Measurements from ENCODE around the gene GPR42.
"Not testable (repeated sequence)": the region's sequence is repeated elsewhere in the genome, so short reads cannot be mapped to it uniquely, and the experiment has no call there.

GPR42 gene

DNA sequence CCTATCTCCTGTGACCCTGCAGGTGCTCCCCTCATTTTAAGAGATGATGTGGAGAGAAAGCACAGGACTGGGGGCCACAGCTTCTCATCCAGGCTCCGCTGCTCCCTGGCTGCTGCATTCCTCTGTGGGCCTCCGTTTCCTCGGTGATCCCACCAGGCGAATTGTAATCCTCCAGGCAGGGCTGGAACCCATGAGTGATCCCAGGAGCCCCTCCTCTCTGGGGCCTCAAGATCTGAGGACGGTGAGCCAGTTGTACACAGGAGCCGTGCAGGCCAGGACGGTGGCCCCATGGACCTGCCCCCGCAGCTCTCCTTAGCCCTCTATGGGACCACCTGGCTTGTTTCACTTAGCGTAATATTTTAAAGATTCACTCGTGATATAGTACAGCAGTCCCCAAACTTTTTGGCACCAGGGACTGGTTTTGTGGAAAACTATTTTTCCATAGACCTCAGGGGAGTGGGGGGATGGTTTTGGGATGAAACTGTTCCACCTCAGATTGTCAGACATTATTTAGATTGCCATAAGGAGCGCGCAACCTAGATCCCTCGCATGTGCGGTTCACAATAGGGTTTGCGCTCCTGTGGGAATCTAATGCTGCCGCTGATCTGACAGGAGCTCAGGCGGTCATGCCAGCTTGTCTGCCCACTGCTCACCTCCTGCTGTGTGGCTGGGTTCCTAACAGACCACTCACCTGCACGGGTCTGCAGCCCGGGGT, 7.0 kb upstream of the GPR42 start:
- no peak for DNase-seq

DNA sequence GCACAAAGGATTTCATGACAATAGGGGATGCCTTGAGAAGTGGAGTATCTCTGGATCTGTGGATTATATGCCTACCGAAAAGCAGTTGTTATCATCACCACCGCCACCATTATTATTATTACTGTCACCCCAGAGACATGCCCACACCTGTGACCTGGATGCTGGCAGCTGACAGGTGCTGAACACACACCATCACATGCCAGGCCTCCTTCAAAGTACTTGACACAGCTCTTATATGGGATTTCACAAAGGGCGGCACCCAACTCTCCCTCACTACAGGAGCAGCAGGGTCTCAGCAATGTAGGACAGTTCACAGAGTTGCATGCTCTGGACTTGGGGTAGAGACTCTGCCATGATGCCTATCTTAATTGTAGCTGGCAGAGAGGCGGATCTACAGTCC, 5.6 kb upstream of the GPR42 start:
- no peak for DNase-seq

- DNase-seq, result no peak
Observed at GRCh38 chr19:35368378-35368777, 2.5 kb upstream of the GPR42 start.

GRCh38 chr19:35369522-35369921, 1.3 kb upstream of the GPR42 start:
- DNase-seq, result no peak

- no peak for DNase-seq
Observed at GRCh38 chr19:35373492-35373891, 2.6 kb downstream of the GPR42 start.

DNA sequence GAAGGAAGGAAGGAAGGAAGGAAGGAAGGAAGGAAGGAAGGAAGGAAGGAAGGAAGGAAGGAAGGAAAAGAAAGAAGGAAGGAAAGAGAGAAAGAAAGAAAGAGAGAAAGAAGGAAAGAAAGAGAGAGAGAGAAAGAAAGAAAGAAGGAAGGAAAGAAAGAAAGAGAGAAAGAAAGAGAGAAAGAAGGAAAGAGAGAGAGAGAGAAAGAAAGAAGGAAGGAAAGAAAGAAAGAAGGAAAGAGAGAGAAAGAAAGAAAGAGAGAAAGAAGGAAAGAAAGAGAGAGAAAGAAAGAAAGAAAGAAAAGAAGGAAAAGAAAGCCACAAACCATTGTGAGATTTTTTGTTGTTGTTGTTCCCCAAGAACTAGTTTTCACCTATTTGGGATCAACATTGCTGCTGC, 3.2 kb downstream of the GPR42 start:
- not testable (repeated sequence) for DNase-seq

DNA sequence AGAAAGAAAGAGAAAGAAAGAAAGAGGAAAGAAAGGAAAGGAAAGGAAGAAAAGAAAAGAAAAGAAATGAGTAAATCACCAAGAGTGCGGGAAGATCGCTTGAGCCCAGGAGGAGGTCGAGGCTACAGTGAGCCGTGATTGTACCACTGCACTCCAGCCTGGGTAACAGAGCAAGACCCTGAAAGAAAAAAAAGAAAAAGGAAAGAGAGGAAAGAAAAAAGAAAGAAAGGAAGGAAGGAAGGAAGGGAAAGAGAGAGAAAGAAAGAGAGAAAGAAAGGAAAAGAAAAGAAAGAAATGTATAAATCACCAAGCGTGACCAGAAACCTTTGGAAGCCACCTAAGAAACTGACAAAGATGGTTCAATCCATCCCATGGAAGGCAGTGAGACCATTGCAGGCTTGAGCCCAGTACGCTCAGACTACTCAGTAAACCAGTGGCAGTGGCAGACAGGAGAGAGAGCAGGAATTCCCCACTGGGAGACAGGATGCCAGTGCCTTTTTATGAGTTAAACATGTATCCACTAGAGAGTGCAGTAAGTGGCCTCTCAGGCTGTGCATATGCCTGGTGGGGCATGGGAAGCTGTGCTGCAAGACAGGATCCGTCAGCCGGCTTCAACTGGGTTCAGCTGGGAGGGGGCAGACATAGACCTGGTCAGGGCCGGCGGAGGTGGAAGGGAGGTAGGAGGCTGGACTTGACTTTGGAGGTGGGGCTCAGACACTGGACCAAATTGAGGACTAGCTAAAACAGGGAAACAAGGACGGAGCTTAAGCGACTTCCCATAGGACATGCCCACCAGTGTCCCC, 4.8 kb downstream of the GPR42 start:
- no peak for DNase-seq

DNA sequence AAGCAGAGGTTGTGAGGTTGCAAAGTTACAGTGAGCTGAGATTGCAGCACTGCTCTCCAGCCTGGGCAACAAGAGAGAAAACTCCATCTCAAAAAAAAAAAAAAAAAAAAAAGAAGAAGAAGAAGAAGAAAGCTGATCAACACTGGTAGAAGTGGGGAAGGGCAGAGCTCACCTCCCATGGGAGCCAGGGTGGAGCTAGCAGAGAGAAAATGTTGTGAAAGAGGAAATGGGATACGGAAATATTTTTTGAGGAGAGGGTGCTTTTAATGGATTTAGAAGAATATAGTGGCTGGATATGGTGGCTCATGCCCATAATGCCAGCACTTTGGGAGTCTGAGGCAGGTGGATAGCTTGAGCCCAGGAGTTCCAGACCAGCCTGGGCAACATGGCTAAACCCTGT, 6.8 kb downstream of the GPR42 start:
- no peak for DNase-seq

DNA sequence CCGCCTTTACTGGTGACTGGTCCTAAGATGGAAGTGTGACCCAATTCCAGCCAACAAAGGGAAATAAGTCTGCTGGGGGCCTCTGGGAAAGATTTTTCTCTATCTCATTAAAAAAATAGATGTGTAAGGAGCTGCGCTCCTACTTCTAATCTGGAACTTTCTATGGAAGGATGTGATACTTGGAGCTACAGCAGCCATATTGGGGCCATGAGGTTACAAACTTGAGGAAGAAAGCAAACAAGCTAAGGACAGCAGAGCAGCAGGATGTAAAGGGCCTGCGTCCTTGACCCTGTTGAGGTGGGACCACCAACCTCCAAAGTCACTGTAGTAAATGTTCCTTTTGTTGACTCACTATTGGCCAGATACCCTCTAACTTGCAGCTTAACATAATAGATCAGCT, 7.5 kb downstream of the GPR42 start:
- DNase-seq, result no peak

DNA sequence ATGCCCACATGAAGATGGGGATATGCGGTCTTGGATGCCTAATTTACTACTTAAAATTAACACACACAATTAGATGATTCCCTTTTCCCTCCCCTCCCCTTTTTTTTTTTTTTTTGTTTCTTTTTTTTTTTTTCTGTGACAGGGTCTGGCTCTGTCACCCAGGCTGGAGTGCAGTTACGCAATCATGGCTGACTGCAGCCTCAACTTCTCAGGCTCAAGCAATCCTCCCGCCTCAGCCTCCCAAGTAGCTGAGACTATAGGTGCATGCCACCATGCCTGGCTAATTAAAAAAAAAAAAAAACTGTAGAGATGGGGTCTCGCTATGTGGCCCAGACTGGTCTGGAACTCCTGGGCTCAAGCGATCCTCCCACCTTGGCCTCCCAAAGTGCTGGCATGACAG, 8.7 kb downstream of the GPR42 start:
- not testable (repeated sequence) for DNase-seq

DNA sequence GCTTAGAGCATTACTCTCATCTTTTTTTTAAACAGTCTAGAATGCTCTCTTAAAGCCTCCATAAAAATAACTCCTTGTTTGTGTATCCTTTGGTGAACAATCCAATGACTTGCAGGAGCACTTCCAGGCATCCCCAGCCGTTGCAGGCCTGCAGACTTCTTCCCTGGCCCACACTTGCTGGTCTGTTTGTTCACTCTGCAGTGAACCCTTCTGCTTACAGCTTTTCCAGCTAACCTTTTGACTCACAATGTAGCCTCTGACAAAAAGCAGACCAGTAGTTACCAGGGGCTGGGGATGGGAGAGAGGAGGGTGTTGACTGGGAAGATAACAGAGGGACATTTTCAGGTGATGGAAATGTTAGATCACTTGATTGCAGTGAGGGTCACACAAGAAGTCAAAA, 9.1 kb downstream of the GPR42 start:
- DNase-seq, result no peak

DNA sequence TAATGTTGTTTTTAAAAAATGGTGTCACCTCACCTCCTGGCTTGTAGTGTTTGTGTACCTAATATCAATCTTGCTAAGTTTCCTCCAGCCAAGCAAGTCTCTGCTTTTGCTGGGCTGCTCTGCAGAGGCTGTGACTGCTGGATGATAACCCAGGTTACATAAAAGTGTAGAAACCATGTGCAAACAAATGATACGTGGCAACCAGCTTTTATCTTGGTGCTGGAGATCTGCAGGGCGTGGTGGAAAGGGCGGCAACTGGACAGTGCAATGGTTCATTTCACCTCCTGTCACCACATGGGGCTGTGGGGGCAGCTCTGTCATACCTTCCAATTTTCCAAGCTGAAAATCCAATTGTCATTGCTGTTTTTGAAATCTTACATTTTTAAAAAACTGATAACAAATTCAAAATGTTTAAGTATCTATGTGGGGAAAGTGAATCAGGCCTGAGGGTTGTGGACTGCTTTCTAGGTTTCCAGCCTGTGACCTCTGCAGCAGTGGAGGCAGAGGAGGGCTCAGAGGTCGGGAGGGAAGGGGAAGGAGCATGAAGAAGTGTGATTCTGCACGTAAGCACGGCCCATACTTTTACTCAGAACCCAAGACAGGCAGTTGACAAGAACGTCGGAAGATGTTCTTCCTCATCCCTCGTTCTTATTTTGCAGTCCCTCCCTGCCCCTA, 9.7 kb downstream of the GPR42 start:
- no peak for DNase-seq

- DNase-seq, result no peak
Observed at GRCh38 chr19:35381318-35381717, 10.4 kb downstream of the GPR42 start.

- DNase-seq, result no peak
Observed at GRCh38 chr19:35381926-35382325, 11.1 kb downstream of the GPR42 start.

GRCh38 chr19:35383536-35383935, 12.7 kb downstream of the GPR42 start:
- no peak for DNase-seq

DNA sequence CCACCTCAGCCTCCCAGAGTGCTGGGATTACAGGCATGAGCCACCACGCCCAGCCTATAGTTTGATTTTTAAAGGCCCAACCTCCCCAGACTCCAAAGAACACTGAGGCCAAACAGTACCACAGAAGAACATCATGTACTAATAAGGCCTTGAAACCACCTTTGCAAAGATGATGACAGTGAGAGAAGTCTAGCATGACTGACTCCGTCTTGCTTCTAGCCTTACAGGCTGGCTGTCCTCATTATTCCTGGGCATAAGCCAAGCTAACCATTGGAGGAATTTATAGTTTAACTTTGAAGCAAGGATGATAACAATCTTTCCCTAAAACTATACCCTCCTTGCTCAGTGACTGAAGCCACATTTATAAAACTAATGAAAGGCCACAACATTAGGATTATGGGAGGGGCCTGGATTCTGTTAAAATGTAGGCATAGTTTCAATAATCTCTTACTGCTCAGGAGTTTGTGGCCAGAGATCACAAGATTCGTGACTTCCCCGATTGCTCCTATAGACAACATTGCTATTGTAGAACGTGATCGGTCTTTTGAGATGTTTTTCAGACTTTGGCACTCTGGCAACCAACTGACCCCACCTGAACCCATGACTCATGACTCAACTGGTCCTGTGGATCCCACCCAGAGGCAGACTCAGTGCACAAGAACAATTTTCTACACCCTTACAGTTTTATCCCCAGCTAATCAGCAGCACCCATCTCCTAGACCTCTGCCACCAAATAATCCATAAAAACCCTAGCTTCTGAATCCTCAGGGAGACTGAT, 17.6 kb downstream of the GPR42 start:
- no peak for DNase-seq

- DNase-seq, result no peak
Observed at GRCh38 chr19:35389192-35389861, 18.5 kb downstream of the GPR42 start.

DNA sequence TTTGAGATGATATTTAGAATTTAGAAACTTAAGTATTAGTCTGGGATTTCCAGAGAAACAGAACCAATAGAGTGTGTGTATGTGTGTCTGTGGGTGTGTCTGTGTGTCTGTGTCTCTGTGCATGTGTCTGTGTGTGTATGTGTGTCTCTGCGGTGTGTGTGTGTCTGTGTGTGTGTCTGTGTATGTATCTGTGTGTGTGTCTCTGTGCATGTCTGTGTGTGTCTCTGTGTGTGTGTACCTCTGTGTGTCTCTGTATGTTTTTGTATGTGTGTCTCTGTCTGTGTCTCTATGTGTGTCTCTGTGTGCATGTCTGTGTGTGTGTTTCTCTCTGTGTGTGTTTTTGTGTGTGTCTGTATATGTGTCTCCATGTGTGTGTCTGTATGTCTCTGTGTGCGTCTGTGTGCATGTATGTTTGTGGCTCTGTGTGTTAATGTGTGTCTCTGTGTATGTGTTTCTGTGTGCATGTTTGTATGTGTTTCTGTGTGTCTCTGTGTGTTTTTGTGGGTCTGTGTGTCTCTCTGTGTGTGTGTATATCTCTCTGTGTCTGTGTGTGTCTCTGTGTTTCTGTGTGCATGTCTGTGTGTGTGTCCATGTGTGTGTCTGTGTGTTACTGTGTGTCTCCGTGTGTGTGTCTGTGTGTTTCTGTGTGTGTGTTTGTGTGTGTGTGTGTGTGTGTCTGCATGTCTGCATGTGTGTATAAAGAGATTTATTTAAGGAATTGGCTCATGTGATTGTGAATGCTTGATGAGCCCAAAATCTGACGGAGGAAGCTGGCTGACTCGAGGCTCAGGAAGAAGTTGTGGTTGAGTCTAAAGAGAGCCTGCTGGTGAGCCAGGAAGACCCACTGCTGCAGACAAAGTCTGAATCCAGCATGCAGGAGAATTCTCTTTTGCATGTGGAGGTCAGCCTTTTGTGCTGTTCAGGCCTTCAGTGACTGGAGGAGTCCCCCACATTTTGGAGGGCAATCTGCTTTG, 22.2 kb downstream of the GPR42 start:
- DNase-seq, result no peak

DNA sequence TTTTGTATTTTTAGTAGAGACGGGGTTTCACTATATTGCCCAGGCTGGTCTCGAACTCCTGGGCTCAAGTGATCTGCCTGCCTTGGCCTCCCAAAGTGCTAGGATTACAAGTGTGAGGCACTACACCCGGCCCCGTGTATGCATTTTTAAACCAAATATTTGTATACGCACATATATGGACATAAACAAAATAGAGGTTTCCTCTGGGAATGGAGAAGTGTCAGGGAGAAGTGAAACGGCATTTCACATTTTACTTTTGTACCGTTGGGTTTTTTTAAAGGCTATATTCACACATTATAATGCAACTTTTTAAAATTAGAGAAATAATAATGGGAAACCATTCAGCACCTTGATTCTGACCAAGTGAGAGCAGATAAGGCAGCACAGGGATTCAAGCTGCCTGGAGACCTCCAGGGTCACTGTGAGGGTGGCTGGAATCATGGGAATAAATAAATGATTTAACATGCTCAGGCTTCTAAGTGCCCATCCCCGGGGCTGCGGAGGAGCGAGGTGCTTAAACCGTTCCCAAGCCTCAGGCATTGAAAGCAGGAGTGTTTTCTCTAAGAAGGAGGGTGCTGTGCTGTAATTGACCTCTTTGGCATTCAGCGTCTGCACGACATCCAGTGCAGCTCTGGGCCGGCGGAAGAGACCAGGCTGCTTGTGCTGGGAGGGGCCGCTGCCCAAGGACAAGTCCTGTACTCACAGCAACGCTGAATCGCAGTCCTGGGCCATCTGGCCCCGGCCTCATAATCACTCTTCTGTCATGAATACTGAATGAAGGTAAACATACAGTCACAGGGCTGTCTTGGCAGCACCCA, 24.7 kb downstream of the GPR42 start:
- no peak for DNase-seq

GRCh38 chr19:35396240-35396885, 25.5 kb downstream of the GPR42 start:
- DNase-seq, result no peak

All from stimulated activated CD4-positive, alpha-beta T cell treated with anti-CD3 and anti-CD28 coated beads, Interleukin-2, amount 100 ng/mL, for 48 hours (primary cell).